Gastroesophageal sphincter (tissue), 2 donors: ENCODE measurements around the gene CLIC6.

Source experiments
- POLR2A ChIP-seq, 2 donors: fragments of 450-650 bp; IDR thresholded peaks; one replicate each; pipeline ENCODE4 v1.6.1; 2017; ENCODE audit warnings: antibody characterized with exemption in 2 of 2, mild to moderate bottlenecking in 2 of 2, moderate library complexity in 1 of 2
- POLR2AphosphoS5 ChIP-seq: sonication (generic); formaldehyde crosslinking; IDR thresholded peaks from one replicate; pipeline ENCODE4 v1.6.1; 2017; ENCODE audit warnings: antibody characterized with exemption

GRCh38 chr21:34636961-34637360 lies 31.8 kb upstream of the CLIC6 start:
- TF ChIP-seq POLR2AphosphoS5 (no peak), POLR2A (IDR thresholded peaks at IDR 0.05) (no peak)
